A549 (cell line): ENCODE data around the gene CLDN34.

Experiments used
- BHLHE40 ChIP-seq: IDR thresholded peaks from 2 replicates; pipeline ENCODE4 v1.6.1; 2012; ENCODE audit warnings: low read depth, low read length, inconsistent platforms
- CBX2 ChIP-seq: fragments of 200-600 bp; sonication (generic); IDR thresholded peaks from 2 replicates; pipeline ENCODE4 v1.6.1; 2016; ENCODE audit warnings: low read depth, mild to moderate bottlenecking, borderline replicate concordance
- CBX8 ChIP-seq: fragments of 200-600 bp; sonication (generic); IDR thresholded peaks from 2 replicates; pipeline ENCODE4 v1.6.1; 2016
- CHD2 ChIP-seq: fragments of 150-350 bp; IDR thresholded peaks from 2 replicates; pipeline ENCODE4 v1.6.1; 2014; ENCODE audit warnings: low read length; ENCODE audit not compliant: partially characterized antibody
- CTCF ChIP-seq: fragments of >200 bp; sonication (Bioruptor Twin); formaldehyde crosslinking; IDR thresholded peaks from 3 replicates; pipeline ENCODE4 v1.5.1; 2016
- EHMT2 ChIP-seq: fragments of 200-600 bp; sonication (generic); IDR thresholded peaks from 2 replicates; pipeline ENCODE4 v1.6.1; 2016; ENCODE audit warnings: antibody characterized with exemption, low read depth, mild to moderate bottlenecking, moderate library complexity
- EP300 ChIP-seq, 2 experiments: fragments of >200 bp; sonication (Bioruptor Twin); formaldehyde crosslinking; IDR thresholded peaks; 2 replicates in 1 of 2; 3 replicates in 1 of 2; pipeline ENCODE4 v1.6.1; 2016 to 2017
- HDAC2 ChIP-seq: fragments of 200-600 bp; sonication (generic); IDR thresholded peaks from 2 replicates; pipeline ENCODE4 v1.6.1; 2016
- POLR2A ChIP-seq: IDR thresholded peaks from 2 replicates; pipeline ENCODE4 v1.6.1; 2012; ENCODE audit warnings: mild to moderate bottlenecking, low read length
- POLR2AphosphoS2 ChIP-seq: conservative IDR thresholded peaks from 2 replicates; pipeline ENCODE4 v1.6.1; 2012; ENCODE audit warnings: low read length, improper control_type of control experiment, inconsistent platforms
- RAD21 ChIP-seq, 2 experiments: fragments of >200 bp in 1 of 2; sonication (Bioruptor Twin) in 1 of 2; formaldehyde crosslinking in 1 of 2; IDR thresholded peaks in 1 of 2; conservative IDR thresholded peaks in 1 of 2; 2 replicates in 1 of 2; 3 replicates in 1 of 2; pipeline ENCODE4 v1.6.1; 2012 to 2018; ENCODE audit warnings: inconsistent platforms in 1 of 2
- TF ChIP-seq, protein P1 (sequence below): IDR thresholded peaks from 2 replicates; pipeline ENCODE4 v1.6.1; 2012

- TF ChIP-seq EP300 (IDR thresholded peaks at IDR 0.05), result no peak
- TF ChIP-seq CTCF, result no peak
- TF ChIP-seq RAD21 (conservative IDR thresholded peaks at IDR 0.05 in 1 of 2, IDR thresholded peaks at IDR 0.05 in 1 of 2), result no peak
- no peak for TF ChIP-seq POLR2AphosphoS2
- TF ChIP-seq CHD2, result no peak
- TF ChIP-seq HDAC2, result no peak
- TF ChIP-seq BHLHE40, result no peak
- no peak for TF ChIP-seq CBX8
- TF ChIP-seq EHMT2, result no peak
- TF ChIP-seq, protein P1, sequence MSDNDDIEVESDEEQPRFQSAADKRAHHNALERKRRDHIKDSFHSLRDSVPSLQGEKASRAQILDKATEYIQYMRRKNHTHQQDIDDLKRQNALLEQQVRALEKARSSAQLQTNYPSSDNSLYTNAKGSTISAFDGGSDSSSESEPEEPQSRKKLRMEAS, result no peak
- TF ChIP-seq POLR2A, result no peak
- TF ChIP-seq CBX2, result no peak
These were observed 5.4 kb upstream of the CLDN34 start for GRCh38 chrX:9961750-9962149.
